Posterior vena cava (tissue), 2 donors: Measurements from ENCODE around the gene ZNF585A. TPM values are rescaled to one million over a fixed set of nuclear protein-coding genes. Genes with fewer than 3 reads are reported as not detected.
"Not testable (repeated sequence)": the region's sequence is repeated elsewhere in the genome, so short reads cannot be mapped to it uniquely, and the experiment has no call there.

Source experiments
- DNase-seq: peaks from one replicate; pipeline ENCODE4 v3.0.0-alpha.2; 2020; ENCODE audit warnings: low spot score
- intact Hi-C, 2 donors: fragments of 100-400 bp; cut with DNase I; formaldehyde crosslinking; loops; one replicate each; pipeline versions ENCODE4 v1.14.1 to v1.14.2; 2022 to 2023
- total RNA-seq, 2 donors: library from RNA; stranded (reverse); fragmentation: NEBNext Ultra II Directional; extraction: Animal tissue kit (Norgen Biotek cat#: 25700); gene quantifications; one replicate each; pipeline ENCODE4 v1.2.1, GENCODE V29; 2021
- donor health status: DM: yes; HTN: yes; CAD: no.
- donor health status: DM: yes; HTN: yes; CAD: no.

The ZNF585A gene
- total RNA-seq, 2 donors from 2014 or later: 10.5 to 11.5 TPM

DNA sequence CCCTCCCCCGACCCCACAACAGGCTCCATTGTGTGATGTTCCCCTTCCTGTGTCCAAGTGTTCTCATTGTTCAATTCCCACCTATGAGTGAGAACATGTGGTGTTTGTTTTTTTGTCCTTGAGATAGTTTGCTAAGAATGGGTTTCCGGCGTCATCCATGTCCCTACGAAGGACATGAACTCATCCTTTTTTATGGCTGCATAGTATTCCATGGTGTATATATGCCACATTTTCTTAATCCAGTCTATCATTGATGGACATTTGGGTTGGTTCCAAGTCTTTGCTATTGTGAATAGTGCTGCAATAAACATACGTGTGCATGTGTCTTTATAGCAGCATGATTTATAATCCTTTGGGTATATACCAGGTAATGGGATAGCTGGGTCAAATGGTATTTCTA, 68.4 kb downstream of the ZNF585A start:
- intact Hi-C loops, DNase-seq: not testable (repeated sequence)

DNA sequence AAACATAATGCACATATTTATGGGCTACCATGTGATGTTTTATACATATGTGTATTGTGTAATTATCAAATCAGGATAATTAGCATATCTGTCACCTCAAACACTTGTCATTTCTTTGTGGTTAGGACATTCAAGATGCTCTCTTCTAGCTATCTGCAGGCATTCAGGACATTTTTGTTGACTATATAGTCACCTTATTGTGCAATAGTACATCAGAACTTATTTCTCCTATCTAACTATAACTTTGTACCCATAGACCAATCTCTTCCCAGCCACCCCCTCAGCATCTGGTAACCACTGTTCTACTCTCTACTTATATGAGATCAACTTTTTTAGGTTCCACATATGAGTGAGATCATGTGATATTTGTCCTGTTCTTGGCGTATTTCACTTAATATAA, 73.9 kb downstream of the ZNF585A start:
- DNase-seq: no peak
- intact Hi-C loops: no loop called here

DNA sequence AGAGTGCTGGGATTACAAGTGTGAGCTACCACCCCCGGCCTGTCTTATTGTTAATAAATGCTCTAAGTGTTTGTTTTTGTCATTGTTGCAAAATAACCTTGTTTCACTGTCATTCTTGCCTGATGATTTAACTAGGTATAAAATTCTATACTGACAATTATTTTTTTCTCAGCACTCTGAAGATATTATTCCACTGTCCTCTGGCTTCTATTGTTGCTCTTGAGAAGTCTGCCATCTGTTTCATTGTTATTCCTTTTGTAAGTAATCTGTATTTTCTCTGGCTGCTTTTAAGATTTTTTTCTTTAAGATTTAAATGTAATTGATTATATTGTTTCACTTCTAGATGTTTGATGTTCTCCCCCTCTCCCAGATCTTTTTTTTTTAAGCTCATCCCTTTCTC, 76.6 kb downstream of the ZNF585A start:
- intact Hi-C loops: no loop called here
- no peak for DNase-seq

Other genes with a start within 250 kb of the ZNF585A start
- 10 to 100 TPM in 1 of 2 donors, 1 to 10 TPM in 1; 7.9 to 12.4 TPM for gene ZNF420, start 94.3 kb downstream of the ZNF585A start, total RNA-seq
- gene ZNF585B, start 37.8 kb upstream of the ZNF585A start, total RNA-seq: 10 to 100 TPM; 17.4 to 18.1 TPM
- 10 to 100 TPM in 1 of 2 donors, 1 to 10 TPM in 1; 8.9 to 10.2 TPM for gene ZNF383, start 45.5 kb upstream of the ZNF585A start, total RNA-seq
- gene ZNF527, start 198.4 kb upstream of the ZNF585A start, total RNA-seq: 1 to 10 TPM; 4.2 to 6.7 TPM